GM18858 (cell line): Measurements from ENCODE around the gene BPIFB3.
"Not testable (repeated sequence)": the region's sequence is repeated elsewhere in the genome, so short reads cannot be mapped to it uniquely, and the experiment has no call there.

Experiments used
- ATAC-seq: cut with Tn5 transposase; IDR thresholded peaks from one replicate; pipeline ENCODE4 v1.9.1; 2021; ENCODE audit not compliant: unreplicated experiment

BPIFB3 gene

GRCh38 chr20:33083544-33084340 lies 30.0 kb downstream of the BPIFB3 start:
- ATAC-seq: no peak

- ATAC-seq: no peak
Measured at GRCh38 chr20:33084722-33085121, 31.0 kb downstream of the BPIFB3 start.

- ATAC-seq: no peak
Measured at GRCh38 chr20:33086052-33086722, 32.5 kb downstream of the BPIFB3 start.

GRCh38 chr20:33091147-33091546 lies 37.4 kb downstream of the BPIFB3 start:
- ATAC-seq: no peak

GRCh38 chr20:33091693-33092092 lies 38.0 kb downstream of the BPIFB3 start:
- no peak for ATAC-seq

GRCh38 chr20:33092361-33092760 lies 38.7 kb downstream of the BPIFB3 start:
- ATAC-seq: no peak

- ATAC-seq: no peak
Measured at GRCh38 chr20:33093074-33093473, 39.4 kb downstream of the BPIFB3 start.

- ATAC-seq: no peak
Measured at GRCh38 chr20:33093582-33093981, 39.9 kb downstream of the BPIFB3 start.

- ATAC-seq: no peak
Measured at GRCh38 chr20:33095249-33095648, 41.5 kb downstream of the BPIFB3 start.

GRCh38 chr20:33095902-33096584 lies 42.3 kb downstream of the BPIFB3 start:
- not testable (repeated sequence) for ATAC-seq

GRCh38 chr20:33097001-33097400 lies 43.3 kb downstream of the BPIFB3 start:
- ATAC-seq: no peak

- ATAC-seq: no peak
Measured at GRCh38 chr20:33099843-33100538, 46.3 kb downstream of the BPIFB3 start.

- no peak for ATAC-seq
Measured at GRCh38 chr20:33103556-33103955, 49.9 kb downstream of the BPIFB3 start.

GRCh38 chr20:33104336-33104735 lies 50.6 kb downstream of the BPIFB3 start:
- no peak for ATAC-seq

- no peak for ATAC-seq
Measured at GRCh38 chr20:33105316-33105924, 51.7 kb downstream of the BPIFB3 start.

- ATAC-seq: not testable (repeated sequence)
Measured at GRCh38 chr20:33106058-33106620, 52.4 kb downstream of the BPIFB3 start.

- ATAC-seq: no peak
Measured at GRCh38 chr20:33108661-33109060, 55.0 kb downstream of the BPIFB3 start.

GRCh38 chr20:33110147-33110825 lies 56.6 kb downstream of the BPIFB3 start:
- no peak for ATAC-seq

- no peak for ATAC-seq
Measured at GRCh38 chr20:33111306-33111705, 57.6 kb downstream of the BPIFB3 start.
